HL-60/S4 treated with phorbol 12-myristate 13-acetate at 8.2 ng/mL for 4 days and 3 days (cell line): ENCODE measurements around the gene RPTOR.
"Not testable (repeated sequence)": the region's sequence is repeated elsewhere in the genome, so short reads cannot be mapped to it uniquely, and the experiment has no call there.

Experiments used
- in situ Hi-C: fragments of 300-500 bp; cut with MboI; formaldehyde crosslinking; loops from 2 replicates; pipeline ENCODE4 v1.15.0; 2022; ENCODE audit warnings: low sequenced_read_pairs

Gene RPTOR

GRCh38 chr17:80512233-80512632 is 32.4 kb upstream of the RPTOR start:
- in situ Hi-C loops, result no loop called here

- in situ Hi-C loops, result no loop called here
These were observed 31.4 kb upstream of the RPTOR start for GRCh38 chr17:80513201-80513600.

GRCh38 chr17:80513892-80514291 is 30.7 kb upstream of the RPTOR start:
- in situ Hi-C loops, result no loop called here

- in situ Hi-C loops, result no loop called here
These were observed 28.3 kb upstream of the RPTOR start for GRCh38 chr17:80516171-80516932.

GRCh38 chr17:80517641-80518040 is 27.0 kb upstream of the RPTOR start:
- in situ Hi-C loops, result no loop called here

- in situ Hi-C loops, result no loop called here
These were observed 26.2 kb upstream of the RPTOR start for GRCh38 chr17:80518392-80518791.

GRCh38 chr17:80519091-80519781 is 25.4 kb upstream of the RPTOR start:
- in situ Hi-C loops, result no loop called here

- in situ Hi-C loops, result no loop called here
These were observed 23.7 kb upstream of the RPTOR start for GRCh38 chr17:80520810-80521455.

GRCh38 chr17:80523054-80523744 is 21.4 kb upstream of the RPTOR start:
- in situ Hi-C loops, result no loop called here

- in situ Hi-C loops, result no loop called here
These were observed 20.5 kb upstream of the RPTOR start for GRCh38 chr17:80523956-80524712.

- in situ Hi-C loops, result no loop called here
These were observed 18.3 kb upstream of the RPTOR start for GRCh38 chr17:80526116-80526910.

GRCh38 chr17:80527016-80527645 is 17.5 kb upstream of the RPTOR start:
- in situ Hi-C loops, result no loop called here

- in situ Hi-C loops, result no loop called here
These were observed 16.1 kb upstream of the RPTOR start for GRCh38 chr17:80528536-80528935.

- in situ Hi-C loops, result no loop called here
These were observed 15.3 kb upstream of the RPTOR start for GRCh38 chr17:80529104-80529903.

- in situ Hi-C loops, result no loop called here
These were observed 14.7 kb upstream of the RPTOR start for GRCh38 chr17:80529904-80530292.

- in situ Hi-C loops, result no loop called here
These were observed 13.2 kb upstream of the RPTOR start for GRCh38 chr17:80531400-80531799.

GRCh38 chr17:80537386-80537785 is 7.3 kb upstream of the RPTOR start:
- in situ Hi-C loops, result not testable (repeated sequence)

GRCh38 chr17:80538484-80538883 is 6.2 kb upstream of the RPTOR start:
- in situ Hi-C loops, result no loop called here
